Central memory CD8-positive, alpha-beta T cell (primary cell): ENCODE measurements around the gene STX18.
"Not testable (repeated sequence)": the region's sequence is repeated elsewhere in the genome, so short reads cannot be mapped to it uniquely, and the experiment has no call there.

ENCODE experiments used
- ATAC-seq: fragments of 150-1000 bp; cut with Tn5 transposase; replicated peaks from 2 replicates; pipeline ENCODE4 v1.10.0; 2022; ENCODE audit warnings: mild to moderate bottlenecking, moderate FRiP score, moderate number of reproducible peaks; ENCODE audit not compliant: poor library complexity, severe bottlenecking; ENCODE audit errors: extremely low read depth
- DNase-seq, 2 donors: peaks; one replicate each; pipeline ENCODE4 v3.0.0; 2021; ENCODE audit warnings: low spot score in 2 of 2
- H3K27ac Mint-ChIP-seq: one replicate; pipeline ENCODE4 v1.8.0; 2022; ENCODE audit warnings: low read depth, mild to moderate bottlenecking, moderate library complexity, mixed read lengths
- H3K27me3 Mint-ChIP-seq: one replicate; pipeline ENCODE4 v1.8.0; 2022; ENCODE audit warnings: mixed read lengths
- H3K36me3 Mint-ChIP-seq: one replicate; pipeline ENCODE4 v1.8.0; 2022; ENCODE audit warnings: mild to moderate bottlenecking, moderate library complexity, mixed read lengths; ENCODE audit not compliant: insufficient read depth
- H3K4me1 Mint-ChIP-seq: one replicate; pipeline ENCODE4 v1.8.0; 2022; ENCODE audit warnings: mixed read lengths
- H3K4me3 Mint-ChIP-seq: one replicate; pipeline ENCODE4 v1.8.0; 2022; ENCODE audit warnings: mild to moderate bottlenecking, moderate library complexity, mixed read lengths
- H3K9me3 Mint-ChIP-seq: one replicate; pipeline ENCODE4 v1.8.0; 2022; ENCODE audit warnings: mixed read lengths

STX18 gene

DNA sequence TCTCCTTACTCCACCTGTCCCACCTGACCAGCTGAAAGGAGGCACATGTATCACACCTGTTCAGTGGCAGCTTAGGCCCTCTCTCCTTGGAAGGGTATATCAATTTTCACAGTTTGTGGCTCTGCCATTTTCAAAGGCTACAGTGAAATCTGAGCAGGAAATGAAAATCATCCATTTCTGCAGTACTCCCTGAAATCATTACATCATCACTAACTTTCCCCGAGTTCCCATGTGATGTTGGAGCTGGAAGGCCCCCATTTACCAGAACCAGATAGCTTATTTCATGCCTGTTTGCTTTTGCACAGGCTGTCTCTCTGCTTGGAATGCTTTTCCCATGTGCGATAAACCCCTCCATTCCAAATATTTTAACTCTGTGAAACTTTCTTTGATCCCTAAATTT is 31.0 kb upstream of the STX18 start:
- Mint-ChIP-seq H3K4me3 (no peak overlapping the region), H3K9me3 (no peaks in the 10 kb centered on the region), H3K27ac (no peak overlapping the region), H3K4me1 (peaks cover 18% of the 10 kb centered on the region), H3K36me3 (peaks cover 6% of the 10 kb centered on the region), H3K27me3 (no peaks in the 10 kb centered on the region)
- no peak for DNase-seq
- ATAC-seq = no peak

DNA sequence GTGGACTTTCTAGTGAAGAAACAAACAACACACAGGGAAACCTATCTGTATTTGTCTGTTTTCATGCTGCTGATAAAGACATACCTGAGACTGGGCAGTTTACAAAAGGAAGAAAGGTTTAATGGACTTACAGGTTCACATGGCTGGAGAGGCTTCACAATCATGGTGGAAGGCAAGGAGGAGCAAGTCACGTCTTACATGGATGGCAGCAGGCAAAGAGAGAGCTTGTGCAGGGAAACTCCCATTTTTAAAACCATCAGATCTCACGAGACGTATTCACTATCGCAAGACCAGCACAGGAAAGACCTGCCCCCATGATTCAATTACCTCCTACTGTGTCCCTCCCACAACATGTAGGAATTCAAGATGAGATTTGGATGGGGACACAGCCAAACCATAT is 28.0 kb upstream of the STX18 start:
- H3K4me1 Mint-ChIP-seq, H3K36me3 Mint-ChIP-seq, H3K27ac Mint-ChIP-seq, DNase-seq, H3K9me3 Mint-ChIP-seq, H3K4me3 Mint-ChIP-seq, H3K27me3 Mint-ChIP-seq, ATAC-seq: not testable (repeated sequence)

DNA sequence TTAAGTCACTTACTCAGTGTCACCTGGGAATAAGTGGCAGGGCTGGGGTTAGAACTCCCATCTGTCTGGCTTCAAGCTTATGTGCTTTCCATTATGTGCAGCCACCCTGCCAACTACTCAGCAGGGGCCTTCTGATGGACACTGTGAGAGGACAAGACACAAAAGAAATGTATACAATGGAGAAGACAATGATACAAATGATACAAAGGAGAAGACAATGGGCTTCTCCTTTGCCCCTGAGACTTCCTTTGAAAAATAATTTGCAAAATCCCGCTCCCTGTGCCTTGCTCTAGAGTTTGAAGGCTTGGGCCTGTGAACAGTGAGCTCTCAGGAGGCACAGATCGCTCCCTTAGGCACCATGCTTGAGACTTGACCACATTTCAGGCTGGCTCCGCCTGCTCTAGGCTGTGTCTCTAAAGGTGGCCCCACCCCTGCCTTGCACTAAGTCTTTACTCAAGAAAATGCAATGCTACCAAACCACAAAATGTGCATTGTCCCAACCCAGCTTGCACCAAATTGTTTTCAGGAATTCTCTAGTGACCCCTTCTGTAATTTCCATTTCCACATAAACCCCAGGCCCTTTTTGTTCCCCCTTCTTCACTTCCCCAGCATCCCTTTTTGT is 27.1 kb upstream of the STX18 start:
- H3K4me3 Mint-ChIP-seq = no peak overlapping the region
- no peaks in the 10 kb centered on the region for H3K9me3 Mint-ChIP-seq
- no peak overlapping the region for H3K27ac Mint-ChIP-seq
- H3K4me1 Mint-ChIP-seq = peaks cover under 1% of the 10 kb centered on the region
- no peaks in the 10 kb centered on the region for H3K27me3 Mint-ChIP-seq
- H3K36me3 Mint-ChIP-seq = no peaks in the 10 kb centered on the region
- ATAC-seq (no peak), DNase-seq (no peak)

DNA sequence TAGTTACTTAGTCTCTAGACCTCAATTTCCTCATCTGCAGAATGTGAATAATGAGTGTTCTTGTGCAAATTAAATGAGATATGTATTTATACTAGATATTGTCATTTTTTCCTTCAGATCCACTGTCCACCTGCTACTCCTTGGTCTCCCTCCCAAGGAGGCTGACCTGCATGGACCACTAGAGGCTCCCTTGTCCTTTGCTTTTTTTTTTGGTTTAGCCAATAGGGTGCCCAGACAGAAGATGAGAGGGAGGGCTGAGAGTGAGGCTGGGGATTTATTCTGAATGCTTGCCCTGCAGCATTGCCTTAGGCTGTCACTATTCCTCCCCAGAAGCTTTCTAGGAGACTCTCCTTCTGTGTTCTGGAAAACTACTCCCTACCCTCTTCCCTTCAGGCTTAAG is 24.5 kb upstream of the STX18 start:
- not testable (repeated sequence) for H3K4me3 Mint-ChIP-seq, H3K27ac Mint-ChIP-seq, DNase-seq, H3K4me1 Mint-ChIP-seq, H3K36me3 Mint-ChIP-seq, H3K9me3 Mint-ChIP-seq, ATAC-seq, H3K27me3 Mint-ChIP-seq

DNA sequence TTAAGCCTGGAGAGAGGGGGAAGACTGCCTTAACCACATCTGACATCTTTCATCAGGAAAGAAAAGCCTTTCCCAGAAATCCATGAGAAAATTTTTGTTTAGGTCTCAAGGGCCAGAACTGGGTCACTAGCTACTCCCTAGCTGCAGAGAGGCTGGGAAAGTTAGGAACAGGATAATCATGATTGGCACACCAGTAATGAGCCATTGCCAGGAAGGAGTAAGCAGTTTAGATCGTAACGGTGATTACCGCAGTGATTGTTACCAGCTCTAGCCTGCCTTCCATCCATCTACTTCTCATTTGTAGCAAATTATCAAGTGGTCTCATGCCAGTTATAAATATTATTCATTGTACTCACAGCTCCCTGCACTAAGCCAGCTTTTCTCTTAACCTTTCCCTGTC is 22.7 kb upstream of the STX18 start:
- ATAC-seq (no peak), DNase-seq (no peak)
- Mint-ChIP-seq H3K9me3 (no peaks in the 10 kb centered on the region), H3K4me3 (no peak overlapping the region), H3K27ac (no peak overlapping the region), H3K27me3 (no peaks in the 10 kb centered on the region), H3K4me1 (no peaks in the 10 kb centered on the region), H3K36me3 (peaks cover 1% of the 10 kb centered on the region)

DNA sequence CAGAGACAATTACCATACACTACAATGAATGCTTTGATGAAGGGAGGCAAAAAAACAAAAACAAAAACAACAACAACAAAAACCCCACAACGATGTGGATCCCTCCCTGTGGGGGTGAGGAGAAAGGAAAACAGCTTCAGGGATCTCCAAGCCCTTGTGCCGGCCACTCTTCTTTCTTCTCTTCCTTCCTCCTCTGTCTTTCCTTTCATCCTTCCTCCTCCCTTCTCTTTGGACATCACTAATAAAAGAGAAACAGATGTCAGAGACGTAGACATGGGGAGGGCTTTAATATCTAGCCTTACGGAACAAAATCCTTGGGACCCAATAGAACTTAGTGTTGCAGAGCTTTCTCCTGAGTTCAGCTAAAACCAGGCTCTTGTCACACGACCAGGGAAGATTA is 18.8 kb upstream of the STX18 start:
- Mint-ChIP-seq H3K9me3 (no peaks in the 10 kb centered on the region), H3K4me1 (no peaks in the 10 kb centered on the region), H3K27ac (no peak overlapping the region), H3K27me3 (no peaks in the 10 kb centered on the region), H3K36me3 (peaks cover 1% of the 10 kb centered on the region), H3K4me3 (no peak overlapping the region)
- ATAC-seq (no peak), DNase-seq (no peak)

DNA sequence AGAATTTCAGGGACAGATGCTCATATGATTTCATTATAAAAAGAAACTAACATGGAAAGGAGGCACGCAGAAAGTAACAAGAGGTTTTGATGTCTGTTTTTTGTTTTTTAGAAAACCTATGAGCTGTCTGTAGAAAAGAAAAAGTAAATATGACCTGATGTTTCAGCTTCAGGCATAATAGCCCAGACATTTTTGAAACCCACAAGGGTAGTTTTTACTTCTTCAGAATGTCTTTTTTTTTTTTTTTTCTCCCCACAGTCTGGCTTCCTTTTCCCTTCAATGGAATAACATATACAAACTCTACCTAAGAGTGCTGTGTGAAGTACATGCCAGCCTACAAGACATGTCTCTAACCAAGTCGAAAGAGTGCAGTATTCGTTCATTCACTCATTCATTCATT is 18.3 kb upstream of the STX18 start:
- Mint-ChIP-seq H3K36me3 (peaks cover 1% of the 10 kb centered on the region), H3K4me1 (no peaks in the 10 kb centered on the region), H3K9me3 (no peaks in the 10 kb centered on the region), H3K27me3 (no peaks in the 10 kb centered on the region), H3K4me3 (no peak overlapping the region), H3K27ac (no peak overlapping the region)
- no peak for ATAC-seq
- no peak for DNase-seq

DNA sequence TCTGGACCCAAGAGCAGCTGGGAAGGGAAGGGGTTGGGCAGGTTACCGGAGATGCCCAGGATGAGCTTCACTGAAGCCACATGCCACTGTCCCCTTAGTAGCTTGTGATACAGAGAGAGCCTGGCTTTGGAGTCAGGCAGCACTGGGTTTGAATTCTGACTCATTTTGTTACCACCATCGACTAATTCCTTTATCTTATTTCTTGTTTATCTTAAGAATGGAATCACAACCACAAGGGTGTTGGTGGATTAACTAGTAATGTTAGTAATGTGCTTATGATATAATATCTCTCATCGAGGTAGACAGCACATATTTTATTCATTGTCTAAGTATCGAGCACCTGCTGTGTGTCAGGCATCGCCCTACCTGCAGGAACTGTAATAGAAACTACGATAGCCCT is 17.7 kb upstream of the STX18 start:
- Mint-ChIP-seq H3K4me1 (no peaks in the 10 kb centered on the region), H3K27ac (no peak overlapping the region), H3K36me3 (peaks cover 1% of the 10 kb centered on the region), H3K27me3 (no peaks in the 10 kb centered on the region), H3K4me3 (no peak overlapping the region), H3K9me3 (no peaks in the 10 kb centered on the region)
- no peak for ATAC-seq
- no peak for DNase-seq

DNA sequence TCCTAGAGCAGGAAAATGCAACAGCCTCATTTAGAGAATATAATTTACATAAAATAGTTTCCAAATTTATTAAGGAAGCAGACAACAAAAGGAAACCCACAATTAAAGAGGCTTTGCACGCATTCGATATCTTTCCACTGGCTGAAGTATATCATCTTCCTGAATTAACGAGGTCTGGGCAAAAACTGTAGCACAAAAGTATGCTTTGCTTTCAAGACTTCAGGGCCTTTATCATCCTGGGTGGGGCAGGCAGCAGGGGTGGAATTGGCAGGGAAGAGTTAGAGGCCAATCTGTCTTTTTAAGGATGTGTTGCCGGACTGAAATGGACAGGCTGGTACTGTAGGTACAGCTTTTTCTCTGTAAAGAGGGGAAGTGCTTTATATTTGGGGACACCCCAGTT is 17.0 kb upstream of the STX18 start:
- DNase-seq = no peak
- Mint-ChIP-seq H3K4me3 (no peak overlapping the region), H3K36me3 (peaks cover 1% of the 10 kb centered on the region), H3K27ac (no peak overlapping the region), H3K27me3 (no peaks in the 10 kb centered on the region), H3K4me1 (no peaks in the 10 kb centered on the region), H3K9me3 (no peaks in the 10 kb centered on the region)
- no peak for ATAC-seq

DNA sequence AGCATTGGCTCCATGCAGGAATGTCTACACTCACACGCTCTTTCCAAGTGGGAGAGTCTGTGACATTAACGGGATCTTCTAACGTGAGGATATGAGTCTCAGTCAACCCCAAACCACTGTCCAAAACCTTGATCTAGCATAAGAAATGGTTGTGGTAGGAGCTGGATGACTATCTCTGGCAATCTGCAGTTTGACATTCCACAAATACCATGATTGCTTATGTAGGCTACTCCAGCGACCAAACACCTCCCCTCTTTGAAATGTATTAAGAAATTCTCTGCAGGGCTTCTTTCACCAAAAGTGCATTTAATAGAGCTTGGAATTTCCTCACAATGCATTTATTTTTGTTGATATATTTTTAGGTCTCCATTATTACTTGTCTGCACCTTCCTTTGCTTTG is 14.1 kb upstream of the STX18 start:
- H3K9me3 Mint-ChIP-seq = no peaks in the 10 kb centered on the region
- DNase-seq (no peak), ATAC-seq (no peak)
- H3K36me3 Mint-ChIP-seq = peaks cover 4% of the 10 kb centered on the region
- H3K27me3 Mint-ChIP-seq = no peaks in the 10 kb centered on the region
- no peak overlapping the region for H3K27ac Mint-ChIP-seq
- H3K4me3 Mint-ChIP-seq = no peak overlapping the region
- H3K4me1 Mint-ChIP-seq = no peaks in the 10 kb centered on the region

DNA sequence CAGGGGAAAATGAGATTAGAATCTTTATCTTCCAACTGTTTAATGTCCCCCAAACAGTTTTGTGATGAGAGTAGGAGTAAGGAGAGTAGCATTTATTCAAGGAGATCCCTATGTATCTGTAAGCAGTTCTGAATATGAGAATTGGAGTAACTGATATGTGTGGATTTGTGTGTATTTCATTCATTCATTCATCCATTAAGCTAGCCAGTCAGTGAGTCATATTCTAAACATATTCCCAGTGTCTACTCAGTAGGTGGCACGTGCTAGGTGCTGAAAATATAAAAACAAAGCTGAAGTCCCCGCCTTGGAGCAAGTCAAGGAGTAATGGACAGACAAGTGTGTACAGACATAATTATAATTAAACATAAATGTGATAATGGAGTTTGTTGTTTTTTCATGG is 12.4 kb upstream of the STX18 start:
- Mint-ChIP-seq H3K27me3 (no peaks in the 10 kb centered on the region), H3K4me3 (no peak overlapping the region), H3K9me3 (no peaks in the 10 kb centered on the region), H3K4me1 (no peaks in the 10 kb centered on the region), H3K27ac (no peak overlapping the region), H3K36me3 (peaks cover 4% of the 10 kb centered on the region)
- DNase-seq (no peak), ATAC-seq (no peak)

DNA sequence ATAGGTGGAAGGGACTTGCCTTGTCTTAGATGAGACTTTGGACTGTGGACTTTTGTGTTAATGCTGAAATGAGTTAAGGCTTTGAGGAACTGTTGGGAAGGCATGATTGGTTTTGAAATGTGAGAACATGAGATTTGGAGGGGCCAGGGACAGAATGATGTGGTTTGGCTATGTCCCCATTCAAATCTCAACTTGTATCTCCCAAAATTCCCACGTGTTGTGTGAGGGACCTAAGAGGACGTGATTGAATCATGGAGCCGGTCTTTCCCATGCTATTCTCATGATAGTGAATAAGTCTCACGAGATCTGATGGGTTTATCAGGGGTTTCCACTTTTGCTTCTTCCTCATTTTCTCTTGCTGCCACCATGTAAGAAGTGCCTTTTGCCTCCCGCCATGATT is 10.2 kb upstream of the STX18 start:
- not testable (repeated sequence) for H3K9me3 Mint-ChIP-seq, H3K27ac Mint-ChIP-seq, ATAC-seq, H3K4me1 Mint-ChIP-seq, DNase-seq, H3K36me3 Mint-ChIP-seq, H3K4me3 Mint-ChIP-seq, H3K27me3 Mint-ChIP-seq

DNA sequence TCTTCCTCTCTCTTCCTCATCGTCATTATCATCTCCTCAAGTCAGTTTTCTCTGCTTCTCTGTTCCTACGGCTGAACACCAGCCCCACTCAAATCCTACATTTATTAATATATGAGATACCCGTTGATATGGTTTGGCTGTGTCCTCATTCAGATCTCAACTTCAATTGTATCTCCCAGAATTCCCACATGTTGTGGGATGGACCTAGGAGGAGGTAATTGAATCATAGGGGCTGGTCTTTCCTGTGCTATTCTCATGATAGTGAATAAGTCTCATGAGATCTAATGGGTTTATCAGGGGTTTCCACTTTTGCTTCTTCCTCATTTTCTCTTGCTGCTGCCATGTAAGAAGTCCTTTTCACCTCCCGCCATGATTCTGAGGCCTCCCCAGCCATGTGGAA is 8.3 kb upstream of the STX18 start:
- not testable (repeated sequence) for H3K4me1 Mint-ChIP-seq, H3K36me3 Mint-ChIP-seq, ATAC-seq, H3K27me3 Mint-ChIP-seq, H3K4me3 Mint-ChIP-seq, DNase-seq, H3K9me3 Mint-ChIP-seq, H3K27ac Mint-ChIP-seq

DNA sequence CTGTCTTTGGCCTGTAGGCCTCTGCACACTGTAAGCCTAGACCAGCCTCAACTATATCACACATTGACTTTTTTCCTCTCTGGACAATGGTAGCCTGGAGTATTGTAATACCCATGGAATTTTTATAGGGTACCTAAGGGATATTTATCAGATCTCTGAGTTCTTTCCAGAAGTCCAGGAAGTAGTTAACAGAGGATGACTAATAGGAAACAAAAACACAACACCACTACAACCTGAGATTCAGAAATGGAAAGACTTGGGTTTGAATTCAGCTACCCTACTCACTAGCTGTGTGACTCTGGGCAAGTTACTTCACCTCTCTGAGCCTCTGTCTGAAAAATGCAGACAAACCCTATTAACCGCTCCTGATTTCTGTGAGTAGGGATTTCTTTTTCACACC is 7.7 kb upstream of the STX18 start:
- Mint-ChIP-seq H3K27me3 (no peaks in the 10 kb centered on the region), H3K9me3 (no peaks in the 10 kb centered on the region), H3K4me3 (no peak overlapping the region), H3K36me3 (peaks cover 7% of the 10 kb centered on the region), H3K4me1 (peaks cover 12% of the 10 kb centered on the region), H3K27ac (no peak overlapping the region)
- ATAC-seq (no peak), DNase-seq (no peak)
